ENCODE measurements around the gene CARMIL1.
A peak's percentile ranks its signal among the peaks of the same experiment; 100 is the strongest.

CARMIL1 gene

DNA sequence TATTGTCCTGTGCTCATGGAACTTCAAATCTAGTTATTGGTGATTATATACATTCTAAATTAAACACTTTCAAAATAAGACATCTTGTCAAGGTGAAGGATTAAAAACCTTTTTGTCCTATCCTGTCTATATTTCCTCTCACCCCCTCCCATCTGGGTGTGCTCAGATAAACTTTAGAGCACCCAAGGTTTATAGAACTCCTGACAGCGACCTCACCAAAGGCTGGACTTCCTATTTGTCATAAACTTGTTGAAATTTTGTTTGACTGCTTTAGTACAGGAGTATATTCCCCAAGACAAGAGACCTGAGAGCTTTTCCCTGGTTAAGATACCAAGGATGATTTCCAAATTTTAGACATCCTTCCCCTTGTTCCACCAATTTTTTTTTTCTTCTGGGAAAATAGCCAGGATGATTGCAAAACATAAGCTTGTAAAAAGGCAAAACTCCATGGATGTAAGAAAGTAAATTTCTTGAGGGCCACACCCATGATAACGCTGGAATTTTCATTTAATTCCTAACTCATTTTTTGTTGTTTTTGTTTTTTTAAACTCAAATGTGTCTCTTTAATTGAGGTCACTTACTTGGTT lies 33.0 kb downstream of the CARMIL1 start:
- DNase-seq, result no peak

GRCh38 chr6:25312703-25313102 lies 33.5 kb downstream of the CARMIL1 start:
- DNase-seq, result no peak

GRCh38 chr6:25314509-25315175 lies 35.5 kb downstream of the CARMIL1 start:
- DNase-seq, result no peak

DNA sequence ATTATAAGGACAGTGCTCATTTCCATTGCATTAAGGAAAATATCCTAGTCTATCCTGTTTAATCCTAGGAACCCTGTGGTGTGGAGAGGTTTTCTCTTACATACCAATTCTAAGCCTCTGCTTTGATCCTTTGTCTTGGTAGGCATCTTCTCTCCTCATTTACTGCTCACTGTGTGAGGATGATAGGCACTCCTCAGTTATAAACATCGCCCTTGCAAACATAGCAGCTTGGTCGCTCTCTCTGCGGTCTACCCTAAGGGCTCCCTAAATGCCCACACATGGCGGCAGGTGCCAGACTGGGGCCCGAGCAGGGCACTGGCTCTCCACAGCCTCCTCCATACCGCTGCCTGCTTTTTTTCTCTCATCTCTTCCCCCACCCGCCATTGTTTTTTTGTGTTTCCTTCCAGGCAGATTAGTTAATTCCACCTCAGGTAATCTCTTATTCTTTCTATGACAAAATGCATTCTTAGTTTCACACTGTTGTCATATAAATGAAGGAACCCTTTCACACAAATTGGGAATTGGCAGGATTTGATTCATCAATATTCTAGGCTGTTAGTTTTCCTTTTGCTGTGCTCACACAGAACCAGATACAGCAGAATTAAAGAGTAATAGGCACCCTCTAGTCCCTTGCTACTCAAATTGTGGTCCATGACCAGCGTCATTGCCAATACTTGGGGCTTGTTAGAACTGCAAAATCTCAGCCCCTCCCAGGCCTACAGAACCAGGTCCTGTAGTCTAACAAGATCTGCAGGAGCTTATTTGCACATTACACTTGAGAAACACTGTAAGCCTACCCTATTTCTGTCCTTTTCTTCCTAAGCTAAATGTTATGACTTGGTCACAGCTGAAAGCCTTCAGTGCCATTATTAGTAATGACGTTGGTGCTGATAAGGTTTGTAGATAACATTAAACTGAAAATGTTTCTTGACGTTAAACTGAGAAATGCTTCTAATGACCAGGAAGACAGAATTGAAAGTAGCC lies 36.3 kb downstream of the CARMIL1 start:
- DNase-seq, result no peak

DNA sequence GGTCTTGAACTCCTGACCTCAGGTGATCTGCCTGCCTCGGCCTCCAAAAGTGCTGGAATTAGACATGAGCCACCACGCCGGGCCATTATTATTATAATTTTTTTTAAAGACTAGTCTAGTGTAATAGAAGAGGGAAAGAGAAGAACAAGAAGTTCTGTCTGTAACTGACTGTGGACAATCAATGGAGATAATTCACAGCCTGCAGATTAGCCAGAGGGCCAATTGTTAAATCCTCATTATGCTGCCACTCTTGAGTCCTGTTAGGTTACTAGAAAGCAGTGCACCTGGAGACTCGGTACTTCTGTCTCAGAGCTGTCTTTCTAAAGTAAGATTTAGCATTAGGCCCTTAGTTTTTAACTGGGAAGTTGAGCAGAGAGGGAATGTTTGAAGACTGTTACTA lies 37.5 kb downstream of the CARMIL1 start:
- DNase-seq, result no peak

- DNase-seq, result peak; percentile 39
Observed at GRCh38 chr6:25318589-25318988, 39.4 kb downstream of the CARMIL1 start.

GRCh38 chr6:25320459-25320858 lies 41.3 kb downstream of the CARMIL1 start:
- DNase-seq, result no peak

DNA sequence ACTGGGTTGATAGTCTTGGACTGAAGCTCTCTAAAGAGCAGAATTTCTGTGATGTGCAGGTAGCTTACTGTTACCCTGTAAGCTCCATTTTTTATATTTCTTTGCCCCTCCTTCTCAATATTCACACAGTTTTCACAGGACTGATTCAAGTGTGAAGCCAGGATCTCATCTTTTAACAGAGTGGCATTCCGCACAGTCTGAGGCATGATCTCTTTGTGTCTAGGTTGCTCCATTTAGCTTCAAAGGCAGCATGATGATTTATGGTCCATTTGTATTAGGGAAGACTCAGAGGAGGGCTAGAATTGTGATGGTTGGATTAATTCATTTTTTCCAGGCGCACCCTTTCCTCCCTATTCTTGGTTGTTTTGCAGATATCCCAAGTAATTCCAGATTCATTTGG lies 43.5 kb downstream of the CARMIL1 start:
- DNase-seq, result no peak

DNA sequence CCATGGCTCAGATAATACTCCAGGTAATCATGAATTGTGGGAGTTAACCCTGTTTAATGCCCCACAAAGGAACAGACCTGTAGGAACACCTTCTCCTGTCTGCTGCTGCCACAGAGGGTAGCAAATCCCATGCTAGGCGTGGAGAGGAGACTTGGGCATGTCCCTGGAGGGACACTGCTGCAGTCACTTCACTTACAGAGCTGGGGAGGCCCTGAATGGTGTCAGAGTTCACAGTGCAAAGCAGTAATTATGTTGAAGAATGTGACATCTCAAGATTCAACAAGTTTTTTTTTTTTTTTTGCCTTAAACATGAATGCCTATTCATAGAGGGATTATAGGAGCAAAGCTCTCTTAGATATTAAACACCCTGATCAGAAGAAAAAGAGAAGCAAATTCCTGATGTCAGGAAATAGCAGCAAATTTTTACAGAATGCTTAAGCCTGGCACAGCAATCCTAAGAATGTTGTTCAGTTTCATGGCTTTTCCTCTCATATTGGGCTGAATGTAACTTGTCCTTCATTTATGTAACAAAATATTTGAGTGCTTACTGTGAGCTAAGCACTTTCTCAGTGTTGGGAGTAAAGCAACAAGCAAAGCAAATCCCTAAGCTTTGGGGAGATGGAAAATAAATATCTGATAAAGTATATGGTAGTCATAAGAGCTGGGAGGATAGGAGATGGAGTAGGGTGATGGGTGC lies 45.0 kb downstream of the CARMIL1 start:
- no peak for DNase-seq

DNA sequence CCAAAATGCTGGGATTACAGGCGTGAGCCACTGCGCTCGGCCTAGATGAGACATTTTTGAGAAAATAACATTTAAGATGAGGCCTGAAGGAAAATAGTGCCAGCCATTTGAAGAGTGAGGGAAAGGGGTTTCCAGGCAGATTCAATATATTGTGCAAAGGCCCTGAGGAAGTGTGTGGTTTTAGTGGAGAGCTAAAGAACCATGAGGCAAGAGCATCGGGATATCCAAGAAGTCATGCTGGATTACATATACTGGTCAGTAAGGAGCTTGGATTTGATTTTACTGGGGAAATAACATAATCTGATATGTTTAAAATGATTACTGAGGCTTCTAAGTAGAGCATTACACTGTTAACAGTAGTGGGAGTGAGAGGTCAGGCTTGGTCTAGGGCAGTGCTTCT lies 47.0 kb downstream of the CARMIL1 start:
- DNase-seq, result no peak

GRCh38 chr6:25326960-25327359 lies 47.8 kb downstream of the CARMIL1 start:
- DNase-seq, result peak; percentile 61

GRCh38 chr6:25327432-25327831 lies 48.3 kb downstream of the CARMIL1 start:
- peak; percentile 75 for DNase-seq

GRCh38 chr6:25329161-25329817 lies 50.1 kb downstream of the CARMIL1 start:
- DNase-seq, result no peak

GRCh38 chr6:25329982-25330381 lies 50.8 kb downstream of the CARMIL1 start:
- no peak for DNase-seq

DNA sequence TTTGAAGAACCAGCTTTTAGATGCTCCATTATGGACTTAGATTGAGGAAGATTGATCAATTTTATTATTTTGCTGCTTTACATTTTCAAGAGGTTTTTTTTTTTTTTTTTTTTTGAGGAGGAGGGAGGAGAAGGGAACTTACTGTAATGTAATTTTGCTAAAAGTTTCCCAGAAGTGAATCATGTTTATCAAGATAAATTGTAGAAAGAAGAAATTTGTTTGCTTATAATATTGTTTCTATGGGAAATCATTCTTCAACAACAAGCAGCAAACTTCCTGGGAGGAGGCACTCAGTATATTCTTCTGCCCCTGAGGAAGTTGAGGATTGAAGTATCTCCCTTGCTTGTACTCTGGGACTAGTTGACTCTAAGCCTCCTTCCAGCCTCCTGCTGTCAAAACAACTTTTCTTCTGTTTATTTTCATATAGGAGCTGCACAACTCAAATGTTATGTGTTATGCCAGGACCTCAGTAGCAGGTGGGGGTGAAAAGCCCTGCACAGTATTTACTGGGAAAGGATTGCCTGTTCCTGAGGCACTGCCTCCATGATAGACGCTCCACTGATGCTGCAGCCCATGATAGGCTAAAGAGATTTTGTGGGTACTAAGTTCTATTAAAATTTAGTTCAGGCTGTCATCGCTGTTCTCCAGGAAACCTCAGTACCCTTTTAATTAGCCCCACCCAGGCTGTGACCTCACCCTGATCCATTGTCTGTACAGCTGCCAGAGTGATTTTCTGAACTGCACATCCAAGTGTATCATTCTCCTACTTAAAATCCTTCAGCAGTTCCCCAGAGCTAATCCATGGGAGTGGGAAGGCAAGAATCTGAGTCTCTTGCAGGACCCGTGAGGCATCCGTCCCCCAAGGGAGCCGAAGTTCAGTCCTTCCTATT lies 51.9 kb downstream of the CARMIL1 start:
- DNase-seq, result no peak

- no peak for DNase-seq
Observed at GRCh38 chr6:25332165-25332564, 53.0 kb downstream of the CARMIL1 start.

GRCh38 chr6:25332655-25333071 lies 53.5 kb downstream of the CARMIL1 start:
- DNase-seq, result no peak

GRCh38 chr6:25333471-25333870 lies 54.3 kb downstream of the CARMIL1 start:
- no peak for DNase-seq

DNA sequence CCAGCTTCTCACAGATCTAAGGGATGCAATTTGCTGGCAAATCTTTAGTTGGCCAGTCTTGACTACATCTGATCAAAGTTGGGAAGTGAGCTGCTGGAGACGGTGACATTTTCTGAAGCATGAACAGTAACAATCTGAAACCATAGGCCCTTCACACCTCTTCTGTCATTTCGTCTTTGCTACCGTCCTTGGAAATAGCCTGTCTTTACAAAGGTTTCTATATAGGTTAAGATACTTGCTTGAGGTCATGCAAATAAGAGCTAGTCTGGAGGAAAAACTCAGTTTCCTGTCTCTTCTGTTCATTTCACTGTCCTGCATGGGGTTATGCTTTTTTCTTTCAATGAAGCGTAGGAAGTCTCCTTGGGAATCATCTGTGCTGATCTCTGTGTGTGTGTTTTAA lies 55.6 kb downstream of the CARMIL1 start:
- no peak for DNase-seq

DNA sequence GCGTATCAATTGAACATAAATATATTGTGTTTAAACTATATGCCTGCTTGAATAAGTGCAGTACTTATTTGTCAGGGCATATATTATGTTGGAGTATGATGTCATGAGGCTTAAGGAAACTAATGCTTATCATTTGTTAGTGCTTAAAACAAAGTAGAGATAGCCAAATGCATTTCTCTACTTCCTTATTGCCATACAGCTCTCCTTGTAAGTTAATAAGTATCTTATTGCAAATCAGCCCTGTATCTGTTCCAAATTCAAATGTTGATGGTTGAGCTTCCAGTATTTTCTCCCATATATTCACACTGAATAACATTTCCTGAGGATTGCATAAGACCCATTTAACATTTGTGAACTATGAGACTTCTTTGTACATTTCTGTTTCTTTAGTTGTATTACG lies 57.8 kb downstream of the CARMIL1 start:
- DNase-seq, result no peak

GRCh38 chr6:25337431-25337830 lies 58.3 kb downstream of the CARMIL1 start:
- peak; percentile 7 for DNase-seq

Measured in NCI-H1092 treated with DMSO at 0.1 percent for 48 hours (cell line).